GM19351 (cell line): ENCODE measurements around the gene GCN1.

ENCODE experiments used
- ATAC-seq: cut with Tn5 transposase; IDR thresholded peaks from one replicate; pipeline ENCODE4 v1.9.1; 2021; ENCODE audit warnings: mild to moderate bottlenecking, moderate library complexity; ENCODE audit not compliant: unreplicated experiment

The GCN1 gene

GRCh38 chr12:120145164-120145563, 49.4 kb downstream of the GCN1 start:
- no peak for ATAC-seq

GRCh38 chr12:120144215-120144614, 50.3 kb downstream of the GCN1 start:
- no peak for ATAC-seq

- no peak for ATAC-seq
Measured at GRCh38 chr12:120142231-120142877, 52.2 kb downstream of the GCN1 start.

- no peak for ATAC-seq
Measured at GRCh38 chr12:120141336-120141735, 53.2 kb downstream of the GCN1 start.

- no peak for ATAC-seq
Measured at GRCh38 chr12:120140603-120141002, 53.9 kb downstream of the GCN1 start.

- no peak for ATAC-seq
Measured at GRCh38 chr12:120139958-120140357, 54.6 kb downstream of the GCN1 start.

- ATAC-seq, result no peak
Measured at GRCh38 chr12:120138366-120138765, 56.1 kb downstream of the GCN1 start.

- ATAC-seq, result no peak
Measured at GRCh38 chr12:120137833-120138232, 56.7 kb downstream of the GCN1 start.

- no peak for ATAC-seq
Measured at GRCh38 chr12:120136093-120136770, 58.3 kb downstream of the GCN1 start.

- ATAC-seq, result no peak
Measured at GRCh38 chr12:120134307-120134980, 60.1 kb downstream of the GCN1 start.

- ATAC-seq, result peak; percentile 96
Measured at GRCh38 chr12:120132863-120133385, 61.6 kb downstream of the GCN1 start.

- ATAC-seq, result no peak
Measured at GRCh38 chr12:120132054-120132836, 62.3 kb downstream of the GCN1 start.

GRCh38 chr12:120131116-120131515, 63.4 kb downstream of the GCN1 start:
- ATAC-seq, result no peak

- no peak for ATAC-seq
Measured at GRCh38 chr12:120130011-120130410, 64.5 kb downstream of the GCN1 start.

GRCh38 chr12:120126635-120127005, 67.9 kb downstream of the GCN1 start:
- no peak for ATAC-seq

GRCh38 chr12:120125792-120126634, 68.5 kb downstream of the GCN1 start:
- ATAC-seq, result no peak

- no peak for ATAC-seq
Measured at GRCh38 chr12:120125029-120125428, 69.5 kb downstream of the GCN1 start.

GRCh38 chr12:120121766-120122293, 72.7 kb downstream of the GCN1 start:
- peak; percentile 45 for ATAC-seq

- ATAC-seq, result no peak
Measured at GRCh38 chr12:120121343-120121742, 73.2 kb downstream of the GCN1 start.
